Activated CD8-positive, alpha-beta T cell treated with anti-CD3 and anti-CD28 coated beads for 36 hours (primary cell): Measurements from ENCODE around the gene ABHD16A. TPM values are rescaled to one million over a fixed set of nuclear protein-coding genes. Genes with fewer than 3 reads are reported as not detected.

Source experiments
- ATAC-seq: fragments of 200-7000 bp; cut with Tn5 transposase; one replicate; pipeline ENCODE4 v1.10.0; 2021; ENCODE audit warnings: mild to moderate bottlenecking, moderate library complexity
- CTCF ChIA-PET: fragments of 350-600 bp; sonication (Branson Sonifier 250); formaldehyde crosslinking; loops from one replicate; lab custom pipeline; 2021; ENCODE audit warnings: antibody characterized with exemption; lab: Charles Lee
- POLR2A ChIA-PET: fragments of 350-600 bp; sonication (Branson Sonifier 250); formaldehyde crosslinking; loops from one replicate; lab custom pipeline; 2021; ENCODE audit warnings: antibody characterized with exemption; lab: Charles Lee
- DNase-seq: peaks from one replicate; pipeline ENCODE4 v3.0.0-alpha.2; 2020
- H3K27ac Mint-ChIP-seq: one replicate; pipeline ENCODE4 v1.8.0; 2021; ENCODE audit warnings: mild to moderate bottlenecking, mixed read lengths
- H3K27me3 Mint-ChIP-seq: one replicate; pipeline ENCODE4 v1.8.0; 2021; ENCODE audit warnings: mixed read lengths
- H3K36me3 Mint-ChIP-seq: one replicate; pipeline ENCODE4 v1.8.0; 2021; ENCODE audit warnings: low read depth, mixed read lengths
- H3K4me1 Mint-ChIP-seq: one replicate; pipeline ENCODE4 v1.8.0; 2021; ENCODE audit warnings: low read depth, mixed read lengths
- H3K4me3 Mint-ChIP-seq: one replicate; pipeline ENCODE4 v1.8.0; 2021; ENCODE audit warnings: mild to moderate bottlenecking, moderate library complexity, mixed read lengths
- H3K9me3 Mint-ChIP-seq: one replicate; pipeline ENCODE4 v1.8.0; 2021; ENCODE audit warnings: mixed read lengths
- CTCF ChIP-seq: fragments of 200-600 bp; IDR thresholded peaks from one replicate; pipeline ENCODE4 v1.8.0; 2022; ENCODE audit warnings: antibody characterized with exemption, mild to moderate bottlenecking
- intact Hi-C: fragments of 100-400 bp; cut with micrococcal nuclease; formaldehyde crosslinking; loops from one replicate; pipeline ENCODE4 v1.10.0; 2022
- total RNA-seq, 2 experiments: library from RNA; stranded (reverse); gene quantifications; one replicate each; pipeline ENCODE4 v1.2.3, GENCODE V29; 2021

Gene ABHD16A
- total RNA-seq, 2 experiments from 2014 or later: 23.7 to 24.3 TPM

GRCh38 chr6:31692886-31693285 lies 10.2 kb downstream of the ABHD16A start:
- ChIA-PET CTCF (interaction anchor here (1.7 kb wide), 1 partner anchor 77 kb away, joined by 4 read pairs; no protein-coding TSS in a partner anchor), POLR2A (interaction anchor here (0.9 to 2.4 kb wide), 2 partner anchors 9 to 47 kb away, joined by 3 to 6 read pairs; partner anchors contain the start of gene MSH5)
- no peak overlapping the region for H3K27ac Mint-ChIP-seq
- H3K36me3 Mint-ChIP-seq: peaks cover 22% of the 10 kb centered on the region
- H3K27me3 Mint-ChIP-seq: no peaks in the 10 kb centered on the region
- intact Hi-C loops: no loop called here
- TF ChIP-seq CTCF: no peak
- DNase-seq: no peak
- no peaks in the 10 kb centered on the region for H3K9me3 Mint-ChIP-seq
- no peak overlapping the region for H3K4me3 Mint-ChIP-seq
- H3K4me1 Mint-ChIP-seq: peaks cover 12% of the 10 kb centered on the region
- no peak for ATAC-seq

- CTCF ChIA-PET: interaction anchor here (1.7 kb wide), 1 partner anchor 77 kb away, joined by 4 read pairs; no protein-coding TSS in a partner anchor
- no peak for ATAC-seq
Observed at GRCh38 chr6:31692353-31692752, 10.8 kb downstream of the ABHD16A start.

GRCh38 chr6:31691564-31692108 lies 11.5 kb downstream of the ABHD16A start:
- no peak for DNase-seq
- no peaks in the 10 kb centered on the region for H3K9me3 Mint-ChIP-seq
- H3K4me1 Mint-ChIP-seq: peaks cover 5% of the 10 kb centered on the region
- ChIA-PET CTCF (interaction anchor here (1.4 to 2.3 kb wide), 4 partner anchors 9 to 78 kb away, joined by 4 to 9 read pairs (median 8); partner anchors contain the start of gene LY6G5C), POLR2A (interaction anchor here (0.7 to 2.4 kb wide), 5 partner anchors 10 to 48 kb away, joined by 3 to 6 read pairs (median 3); partner anchors contain the start of gene MSH5)
- TF ChIP-seq CTCF: no peak
- H3K27me3 Mint-ChIP-seq: no peaks in the 10 kb centered on the region
- peaks cover 14% of the 10 kb centered on the region for H3K36me3 Mint-ChIP-seq
- intact Hi-C loops: no loop called here
- H3K27ac Mint-ChIP-seq: no peak overlapping the region
- no peak for ATAC-seq
- no peak overlapping the region for H3K4me3 Mint-ChIP-seq

More at GRCh38 chr6:31692353-31692752, 10.8 kb downstream of the ABHD16A start:
- TF ChIP-seq CTCF: no peak
- H3K4me1 Mint-ChIP-seq: peaks cover 7% of the 10 kb centered on the region
- no peaks in the 10 kb centered on the region for H3K9me3 Mint-ChIP-seq
- H3K27me3 Mint-ChIP-seq: no peaks in the 10 kb centered on the region
- peaks cover 20% of the 10 kb centered on the region for H3K36me3 Mint-ChIP-seq
- intact Hi-C loops: no loop called here
- no peak overlapping the region for H3K4me3 Mint-ChIP-seq
- no peak overlapping the region for H3K27ac Mint-ChIP-seq
- POLR2A ChIA-PET: interaction anchor here (0.9 to 2.4 kb wide), 2 partner anchors 10 to 48 kb away, joined by 3 to 6 read pairs; partner anchors contain the start of gene MSH5
- no peak for DNase-seq

- Mint-ChIP-seq H3K4me3 (no peak overlapping the region), H3K27ac (no peak overlapping the region), H3K4me1 (peaks cover 5% of the 10 kb centered on the region), H3K27me3 (no peaks in the 10 kb centered on the region), H3K9me3 (no peaks in the 10 kb centered on the region), H3K36me3 (peaks cover 17% of the 10 kb centered on the region)
- intact Hi-C loops: no loop called here
- no peak for ATAC-seq
- TF ChIP-seq CTCF: no peak
- DNase-seq: no peak
- ChIA-PET POLR2A (interaction anchor here (0.7 to 2.4 kb wide), 5 partner anchors 17 to 49 kb away, joined by 3 to 6 read pairs (median 3); partner anchors contain the start of gene MSH5), CTCF (interaction anchor here (1.1 to 2.3 kb wide), 8 partner anchors 9 to 139 kb away, joined by 3 to 9 read pairs (median 5); partner anchors contain the start of gene LY6G5C)
Observed at GRCh38 chr6:31691078-31691463, 12.1 kb downstream of the ABHD16A start.
